SHP77 treated with DMSO at 0.1 percent for 48 hours (cell line): ENCODE data around the gene KCNAB1.

Experiments
- DNase-seq: peaks from one replicate; lab custom pipeline; 2025; lab: John Stamatoyannopoulos, UW

Gene KCNAB1

DNA sequence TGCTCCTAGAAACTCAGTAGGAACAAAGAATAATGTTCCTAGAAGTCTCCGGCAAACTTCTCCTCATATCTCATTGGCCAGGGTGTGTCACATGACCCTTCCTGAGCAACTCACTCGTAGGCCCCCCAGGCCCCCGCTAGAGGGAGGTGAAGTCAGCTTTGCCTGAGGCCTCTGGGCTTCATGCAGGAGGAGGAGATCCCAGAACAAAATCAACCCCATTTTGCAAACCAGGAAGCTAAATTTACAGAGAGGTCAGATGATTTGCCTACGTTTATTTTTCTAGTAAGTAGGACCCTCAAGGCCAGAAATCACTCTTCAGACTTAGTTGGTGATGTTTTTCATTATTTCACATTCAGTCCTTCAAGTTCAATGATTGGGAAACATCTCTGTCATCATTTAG is 335.5 kb downstream of the KCNAB1 start:
- DNase-seq: no peak

DNA sequence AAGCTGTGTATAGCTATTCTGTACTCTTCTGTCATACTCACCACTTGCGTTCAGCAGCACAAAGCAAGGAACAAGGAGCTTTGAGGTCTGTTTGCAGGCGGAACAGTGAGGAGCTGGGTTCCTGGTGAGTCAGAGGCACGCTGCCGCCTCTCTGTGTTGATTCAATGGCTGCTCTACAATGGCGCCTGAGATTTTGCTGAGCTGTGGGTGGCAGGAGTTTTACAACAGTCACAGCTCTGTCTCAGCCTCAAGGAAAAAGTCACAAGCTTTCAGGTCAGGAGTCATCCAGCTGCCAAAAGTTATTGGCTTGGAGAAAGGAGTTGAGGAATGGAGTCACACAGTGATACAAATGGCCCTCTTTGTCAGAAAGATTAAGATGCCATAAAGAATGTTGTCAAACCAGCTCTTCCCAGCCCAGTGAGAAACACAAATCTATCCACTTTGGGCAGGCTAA is 336.4 kb downstream of the KCNAB1 start:
- no peak for DNase-seq

DNA sequence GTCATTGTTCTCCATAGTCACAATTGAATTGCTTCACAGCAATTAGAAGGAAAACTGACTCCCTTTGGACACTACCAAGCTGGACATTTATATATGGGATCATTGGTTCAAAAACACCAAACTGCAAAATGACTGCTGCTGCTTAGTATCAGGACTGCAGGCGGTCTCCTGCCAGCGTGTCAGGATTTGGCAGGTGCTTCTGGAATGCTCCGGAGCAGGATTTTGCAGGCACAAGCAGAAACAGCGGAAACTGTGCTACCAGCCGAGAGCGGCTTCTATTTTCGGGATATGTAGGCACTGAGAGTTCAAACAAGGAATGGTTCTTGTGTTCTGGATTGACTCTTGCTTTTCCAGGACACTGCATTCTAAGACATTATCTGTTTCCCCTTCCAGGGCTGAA is 339.1 kb downstream of the KCNAB1 start:
- no peak for DNase-seq

DNA sequence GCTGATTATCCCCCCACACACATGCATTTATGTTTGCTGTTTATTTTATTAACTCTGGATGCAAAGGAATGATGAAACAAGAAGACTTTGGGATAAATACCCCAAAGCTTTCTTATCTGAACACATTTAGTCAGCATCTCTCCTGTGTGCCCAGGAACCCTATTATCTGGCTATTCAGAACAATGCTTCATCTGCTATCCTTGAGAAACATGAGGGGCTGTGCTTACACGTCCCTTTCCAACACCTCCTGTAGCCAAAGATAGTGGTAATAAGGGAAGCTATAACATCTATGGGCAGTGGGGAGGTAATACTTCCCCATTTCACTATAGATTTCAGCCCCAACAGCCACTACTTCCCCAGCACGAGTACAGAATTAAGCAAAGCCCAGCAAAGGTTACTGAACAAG is 339.8 kb downstream of the KCNAB1 start:
- DNase-seq: no peak

DNA sequence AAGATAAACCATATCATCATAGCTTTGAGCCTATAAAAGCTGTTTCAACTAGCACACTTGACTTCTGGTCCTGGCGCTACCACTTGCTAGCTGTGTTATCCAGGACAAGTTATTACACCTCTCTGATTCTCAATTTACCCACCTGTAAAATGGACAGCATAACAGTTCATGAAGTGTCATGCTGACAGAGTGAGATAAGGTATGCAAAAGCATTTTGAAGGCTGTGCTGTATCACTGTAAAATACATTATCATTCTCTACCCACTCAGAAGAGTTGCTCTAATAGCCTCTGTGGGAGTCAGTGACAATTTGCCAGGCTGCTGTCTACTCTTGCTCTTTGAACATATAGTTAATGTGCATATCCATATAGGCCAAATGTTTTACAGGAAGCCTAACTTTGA is 341.5 kb downstream of the KCNAB1 start:
- no peak for DNase-seq

DNA sequence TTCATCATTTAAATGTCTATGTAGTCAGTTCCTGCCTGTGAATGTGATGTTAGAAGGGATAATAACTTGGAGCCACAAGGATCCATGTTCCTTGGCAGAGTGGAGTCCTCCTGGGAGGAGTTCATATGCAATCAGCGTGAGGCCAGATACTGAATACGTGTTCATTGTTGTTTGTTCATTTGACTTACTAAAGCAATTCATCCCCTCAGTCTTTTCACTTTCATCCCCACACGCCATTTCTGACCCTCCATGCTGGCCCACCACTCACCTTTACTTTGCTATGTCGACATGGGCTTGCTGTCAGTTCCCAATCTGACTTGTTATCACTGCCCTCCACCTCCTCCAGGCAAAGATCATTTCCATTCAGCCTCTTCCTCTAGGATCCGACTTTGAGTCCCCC is 342.7 kb downstream of the KCNAB1 start:
- no peak for DNase-seq

DNA sequence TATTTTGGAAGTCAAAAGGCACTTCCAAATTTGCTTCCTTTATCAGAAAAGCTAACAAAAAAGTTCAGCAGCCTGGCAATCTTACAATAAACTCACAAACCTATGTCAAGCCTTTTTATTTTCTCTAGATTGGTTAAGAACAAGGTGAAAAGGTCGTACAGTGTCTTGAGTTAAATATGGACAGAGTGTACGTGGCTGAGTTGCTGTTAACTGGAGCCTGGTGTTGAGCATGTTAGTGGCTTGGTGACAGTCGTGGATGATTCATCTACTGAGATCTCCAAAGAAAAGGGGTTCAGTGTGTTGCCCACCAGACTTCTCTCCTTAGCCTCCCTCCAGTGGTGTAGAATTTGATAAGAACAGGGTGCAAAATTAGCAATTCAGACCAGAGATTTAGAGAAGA is 344.8 kb downstream of the KCNAB1 start:
- no peak for DNase-seq

DNA sequence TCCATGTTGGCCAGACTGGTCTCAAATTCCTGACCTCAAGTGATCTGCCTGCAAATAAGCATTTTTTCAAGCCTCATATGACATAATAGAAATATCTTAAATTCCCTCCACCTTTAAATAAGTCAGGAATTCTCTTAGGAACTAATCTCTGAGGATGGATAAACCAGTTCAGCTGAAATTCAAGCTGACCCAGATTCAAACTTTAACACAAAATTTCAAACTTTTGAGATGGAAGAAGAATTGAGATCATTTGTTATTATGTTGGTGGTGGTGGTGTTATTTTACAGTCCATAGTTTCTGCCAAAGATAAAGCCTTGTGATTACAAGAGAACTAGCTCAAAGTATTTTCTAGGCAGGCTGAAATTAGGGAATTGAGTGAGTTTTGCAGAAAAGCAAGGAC is 349.1 kb downstream of the KCNAB1 start:
- DNase-seq: no peak

DNA sequence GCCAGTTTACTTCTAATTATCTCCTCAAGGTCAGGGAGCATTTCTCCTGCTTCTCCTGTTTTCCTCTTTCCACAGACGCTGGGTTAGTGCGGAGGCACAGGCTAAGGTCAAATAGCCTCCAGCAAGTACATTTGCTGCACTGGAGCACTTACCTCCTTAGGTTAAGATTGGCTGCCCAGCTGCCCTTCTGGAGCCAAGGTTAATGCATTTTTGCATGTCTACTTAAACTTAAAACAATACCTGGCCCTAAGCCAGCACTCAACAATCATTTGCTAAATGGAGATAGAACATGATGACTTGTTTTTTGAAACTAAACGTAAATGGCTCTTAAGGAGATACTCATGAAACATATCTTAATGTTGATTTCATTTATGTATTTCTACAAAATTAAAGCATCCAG is 351.1 kb downstream of the KCNAB1 start:
- DNase-seq: no peak

DNA sequence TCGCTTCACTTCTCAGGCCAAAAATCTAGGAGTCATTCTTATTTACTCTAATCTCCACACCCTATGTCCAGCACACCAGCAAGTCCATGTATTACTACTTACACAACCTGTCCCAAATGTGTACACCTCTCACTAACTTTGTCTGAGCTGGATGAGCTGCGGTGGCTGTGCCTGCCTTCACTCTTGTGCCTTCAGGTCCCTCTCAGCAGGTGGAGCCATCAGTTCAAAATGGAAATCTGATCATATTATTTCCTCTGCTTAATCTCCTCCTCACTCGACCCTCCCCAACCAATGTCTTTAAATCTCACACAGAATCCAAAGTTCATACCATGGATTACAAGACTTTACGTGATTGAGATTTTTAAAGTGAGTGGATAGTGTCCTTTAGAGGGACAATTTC is 351.8 kb downstream of the KCNAB1 start:
- DNase-seq: no peak

DNA sequence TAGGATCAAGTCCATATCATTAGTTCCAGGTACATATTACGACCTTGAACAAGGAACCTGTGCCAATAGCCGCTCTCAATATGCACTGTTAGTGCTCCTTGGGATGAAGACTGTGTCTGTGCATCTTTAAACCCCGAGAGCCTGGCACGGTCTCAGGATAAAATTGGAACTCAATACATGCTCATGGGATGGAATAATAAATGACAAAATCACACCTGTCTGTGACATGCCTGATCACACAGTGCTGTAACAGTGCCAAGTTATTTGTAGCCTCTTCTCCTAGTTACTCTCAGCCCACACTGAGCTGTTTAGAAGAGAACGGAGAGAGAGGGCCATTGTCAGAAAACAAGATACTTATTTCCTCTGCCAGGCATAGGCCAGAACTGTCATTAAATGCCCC is 352.3 kb downstream of the KCNAB1 start:
- DNase-seq: no peak

DNA sequence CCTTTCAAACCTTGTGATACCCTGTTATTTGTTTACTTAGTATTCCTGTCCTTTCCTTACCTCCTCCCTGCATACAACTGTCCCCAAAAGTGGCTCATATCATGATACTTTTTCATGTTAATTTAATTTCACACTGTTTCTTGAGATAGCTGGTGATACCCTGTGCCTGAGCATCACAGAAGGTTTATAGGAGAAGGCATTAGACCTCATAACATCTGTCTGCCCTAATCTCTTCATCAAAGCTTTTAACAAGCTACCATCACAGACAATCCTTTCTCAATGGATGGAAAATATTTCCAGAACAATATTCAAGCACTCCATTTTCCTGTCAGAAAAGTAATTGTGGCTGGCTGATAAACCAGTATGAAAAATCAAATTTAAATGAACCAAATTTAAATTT is 353.0 kb downstream of the KCNAB1 start:
- no peak for DNase-seq

DNA sequence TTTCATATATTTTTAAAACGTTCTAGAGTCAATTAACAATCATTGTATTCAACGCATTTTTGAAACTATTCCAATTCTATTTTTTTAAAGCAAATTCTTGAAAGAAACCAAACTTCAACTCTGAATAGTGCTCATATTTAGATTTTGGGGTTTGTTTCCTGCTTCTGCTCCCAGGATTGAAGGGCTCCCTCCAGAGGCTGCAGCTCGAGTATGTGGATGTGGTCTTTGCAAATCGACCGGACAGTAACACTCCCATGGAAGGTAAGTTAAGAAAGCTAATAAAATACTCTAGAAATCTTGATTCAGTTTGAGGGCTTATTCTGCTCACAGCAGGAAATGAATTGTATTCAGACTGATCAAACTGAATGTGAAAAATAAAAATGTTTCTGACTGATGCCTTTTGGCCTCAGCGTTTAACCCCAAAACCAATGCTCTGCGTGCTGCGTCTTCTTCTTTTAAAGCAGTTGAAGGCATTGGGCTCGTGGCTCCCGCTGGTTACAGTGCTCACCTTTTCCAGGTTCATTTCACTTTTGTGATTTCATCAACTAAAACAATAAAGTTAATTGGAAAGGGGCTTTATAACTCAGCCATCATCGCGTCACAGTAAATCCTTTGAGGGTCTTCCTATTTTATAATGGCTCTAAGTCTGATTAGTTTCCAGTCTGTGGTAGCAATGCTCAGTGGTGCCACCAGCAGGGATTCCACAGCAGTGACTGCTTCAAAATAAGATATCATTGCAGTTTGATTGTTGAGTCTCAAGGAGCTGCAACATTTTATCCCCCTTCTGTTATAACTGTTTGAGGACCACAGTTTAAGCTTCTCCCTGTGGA is 354.4 kb downstream of the KCNAB1 start:
- DNase-seq: no peak

DNA sequence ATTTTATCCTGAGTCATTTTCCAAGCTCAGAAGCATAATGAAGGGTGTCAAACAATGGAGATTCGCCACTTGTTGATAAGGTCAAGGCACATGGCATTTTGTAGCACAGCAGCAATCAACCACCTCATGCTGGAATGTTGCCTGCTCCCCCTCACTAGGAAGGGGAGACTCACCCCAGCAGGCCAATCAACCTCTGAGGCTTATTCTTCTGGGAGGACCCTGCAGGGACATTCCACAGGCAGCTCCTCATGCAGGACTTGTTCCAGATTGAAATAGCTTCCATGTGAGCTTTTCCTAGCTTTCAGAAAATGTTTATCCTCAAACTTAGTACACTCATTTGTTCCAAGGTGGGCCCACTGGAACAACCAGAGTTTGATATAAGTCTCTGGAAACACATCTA is 356.9 kb downstream of the KCNAB1 start:
- no peak for DNase-seq

DNA sequence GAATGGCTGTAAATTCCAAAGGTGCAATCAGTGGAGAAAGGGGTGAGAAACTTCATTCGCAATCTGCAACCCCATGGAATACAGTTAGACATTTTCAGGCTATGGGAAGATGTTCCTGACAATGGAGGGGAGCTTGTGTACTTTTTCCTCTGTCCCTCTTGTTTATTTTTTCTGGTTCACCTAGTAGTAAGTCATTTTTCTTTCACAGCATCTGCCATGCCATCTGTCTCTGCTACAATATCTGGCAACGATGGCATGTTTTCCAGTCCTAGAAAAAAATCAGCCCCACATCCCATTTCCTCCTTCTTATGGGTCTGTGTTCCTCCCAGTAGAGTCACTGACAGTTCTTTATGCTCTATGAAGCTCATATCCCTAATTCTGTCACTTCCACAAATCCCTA is 358.5 kb downstream of the KCNAB1 start:
- DNase-seq: no peak

DNA sequence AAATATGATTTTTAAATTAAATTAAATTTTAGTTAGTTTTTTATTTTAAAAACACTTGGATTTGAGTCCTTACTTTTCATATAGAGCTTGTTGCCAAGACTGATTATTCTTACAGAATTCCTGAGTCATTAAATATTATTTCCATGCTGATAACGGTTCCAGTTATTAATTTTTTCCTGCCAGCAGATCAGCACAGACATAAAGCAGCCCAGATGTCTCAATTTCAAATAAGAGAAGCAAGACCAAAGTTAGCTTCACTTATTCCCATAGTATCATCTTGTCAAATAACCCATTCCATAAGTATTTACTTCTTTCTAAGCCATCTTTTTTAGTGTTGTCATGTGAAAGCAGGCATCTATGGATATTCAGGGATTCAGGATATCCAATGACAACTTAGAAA is 359.2 kb downstream of the KCNAB1 start:
- no peak for DNase-seq

DNA sequence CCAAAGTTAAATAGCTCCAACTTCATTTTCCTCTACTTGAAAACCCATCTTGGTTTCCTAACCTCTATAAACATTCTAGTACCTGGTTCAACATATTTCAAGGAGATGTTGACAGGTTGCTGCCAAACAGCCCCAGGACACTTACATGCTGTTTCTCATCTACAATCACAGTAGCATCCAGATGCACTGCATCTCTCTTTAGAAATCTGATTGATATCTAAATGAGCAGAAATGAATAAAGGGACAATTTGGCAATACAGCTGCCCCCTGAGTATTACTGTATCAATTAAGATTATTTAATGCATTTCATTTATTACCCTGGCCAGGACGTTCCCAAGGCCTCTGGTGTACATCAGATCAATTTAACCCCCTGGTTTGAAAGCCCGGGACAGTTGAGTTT is 360.6 kb downstream of the KCNAB1 start:
- DNase-seq: no peak

DNA sequence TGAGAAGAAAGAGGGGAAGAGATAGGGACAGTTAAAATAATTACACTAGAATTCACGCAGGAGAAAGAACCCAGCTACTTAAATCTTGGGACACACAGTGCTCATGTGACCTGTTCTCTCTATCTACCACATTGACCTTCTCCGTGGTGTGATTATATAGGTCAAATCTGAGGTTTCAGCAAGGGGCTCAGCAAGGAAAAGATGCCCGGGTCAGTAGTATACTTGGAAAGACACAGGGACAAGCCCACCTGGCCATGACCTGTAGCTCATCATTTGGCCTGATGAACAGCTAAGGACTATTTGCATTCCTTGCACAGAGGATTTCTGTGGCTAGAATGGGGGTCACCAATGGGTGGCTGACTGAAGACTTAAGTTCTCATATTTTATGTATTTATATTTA is 362.6 kb downstream of the KCNAB1 start:
- no peak for DNase-seq

DNA sequence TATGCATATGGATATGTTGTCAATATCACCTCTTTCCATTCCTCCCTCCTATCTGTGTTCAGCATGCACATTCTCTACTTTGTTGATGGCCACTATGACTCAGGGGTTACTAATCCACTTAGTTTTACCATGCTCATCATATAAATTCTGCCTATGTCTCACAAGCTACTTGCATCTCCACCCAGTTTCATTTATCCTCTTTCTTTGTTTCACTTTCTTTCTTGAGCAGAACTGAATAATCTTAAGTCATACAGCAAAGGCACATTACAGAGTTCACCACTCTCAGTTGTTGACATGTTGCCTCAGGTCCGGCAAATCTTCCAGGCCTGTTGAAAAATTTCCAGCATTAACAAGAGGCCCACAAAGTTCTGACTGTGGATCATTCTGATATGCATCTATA is 363.0 kb downstream of the KCNAB1 start:
- no peak for DNase-seq

DNA sequence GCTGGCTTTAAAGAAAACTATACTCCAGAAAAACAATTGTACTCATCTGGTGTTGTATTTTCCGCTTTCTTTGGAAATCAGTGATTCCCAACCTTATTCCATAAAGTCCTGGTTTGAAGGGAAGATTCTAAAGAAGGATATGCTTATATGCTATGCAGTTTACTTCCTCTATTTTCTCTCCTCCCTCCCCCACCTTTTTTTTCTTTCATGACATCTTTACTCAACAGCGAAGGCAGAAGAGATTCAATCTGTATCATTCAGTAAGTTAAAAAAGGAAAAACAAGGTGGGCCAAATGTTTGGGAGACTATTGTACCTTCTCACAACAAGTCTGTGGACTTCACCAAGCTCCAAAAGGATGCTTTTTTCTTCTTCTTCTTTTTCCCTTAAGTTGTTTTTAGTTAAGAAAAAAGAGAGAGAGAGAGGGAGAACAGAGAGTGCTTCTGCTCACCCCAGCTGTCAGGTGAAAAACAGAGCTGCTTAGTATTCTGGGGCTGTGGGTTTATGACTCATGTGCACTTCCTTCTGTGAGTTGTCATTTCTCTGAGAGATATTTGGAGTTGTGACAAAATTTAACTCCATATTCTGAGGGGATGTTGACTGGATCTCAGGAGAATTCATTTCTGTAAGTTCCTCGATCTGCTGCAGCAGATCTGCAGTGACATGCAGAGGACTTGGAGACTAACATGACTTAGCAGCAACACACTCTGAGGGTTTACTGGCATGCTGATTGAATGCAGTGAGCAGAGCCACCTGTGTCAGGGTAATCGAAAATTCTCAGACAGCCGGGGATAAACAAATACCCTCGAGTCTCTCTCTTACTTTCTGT is 363.8 kb downstream of the KCNAB1 start:
- DNase-seq: no peak

DNA sequence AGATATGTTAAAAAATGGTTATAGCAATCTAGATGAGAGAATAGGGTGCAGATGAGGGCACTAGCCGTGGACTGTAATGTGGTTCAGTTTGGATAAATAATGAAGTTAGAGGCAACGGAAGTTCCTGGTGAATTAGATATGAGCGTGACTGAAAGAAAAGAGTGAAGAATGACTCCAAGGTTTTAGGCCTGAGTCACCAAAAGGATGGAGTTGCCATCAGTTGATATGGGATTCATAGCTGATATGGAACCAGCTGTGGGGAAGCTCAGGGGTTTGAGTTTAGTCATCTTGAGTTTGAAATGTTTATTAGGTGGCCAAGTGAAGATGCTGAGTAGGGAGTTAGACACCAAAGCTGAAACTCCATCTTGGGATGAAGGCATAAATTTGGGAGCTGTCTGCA is 368.4 kb downstream of the KCNAB1 start:
- DNase-seq: no peak

DNA sequence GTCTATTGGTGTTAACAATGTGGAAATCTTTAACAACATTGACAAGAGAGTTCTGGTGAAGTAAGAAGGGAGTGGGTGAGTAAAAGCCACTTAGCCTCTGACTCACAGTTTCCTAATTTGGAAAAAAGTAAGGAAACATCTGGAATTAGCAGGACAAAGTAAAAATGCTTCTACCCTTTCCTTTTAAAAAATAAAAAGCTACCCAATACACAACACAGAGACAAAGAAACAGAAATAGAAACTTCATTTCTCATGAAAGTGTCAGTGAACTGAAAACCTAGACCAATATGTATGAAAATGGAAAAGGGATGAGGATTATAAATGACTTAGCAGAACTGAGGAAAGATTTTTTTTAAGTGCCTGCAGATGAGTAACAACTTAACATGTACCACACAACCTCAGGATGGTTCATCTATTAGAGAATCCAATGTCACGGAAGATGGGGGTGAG is 369.1 kb downstream of the KCNAB1 start:
- no peak for DNase-seq

DNA sequence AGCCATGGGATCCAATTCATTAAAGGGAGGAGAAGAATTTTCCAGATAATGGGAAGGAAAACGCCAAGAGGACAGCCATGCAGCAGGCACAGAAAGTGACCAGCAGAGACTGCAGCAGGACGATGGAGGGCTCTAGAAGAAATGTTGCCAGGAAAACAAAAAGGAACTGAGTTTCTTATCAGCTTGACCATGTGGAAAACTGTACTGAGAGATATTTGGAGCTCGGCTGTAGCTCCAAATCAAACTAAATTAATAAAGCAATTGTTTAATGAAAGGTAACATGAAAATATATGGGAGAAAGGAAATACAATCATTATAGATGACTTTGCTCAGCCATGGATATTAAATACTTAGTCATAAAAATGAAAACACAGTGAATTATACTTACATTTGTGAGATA is 370.8 kb downstream of the KCNAB1 start:
- no peak for DNase-seq
